Measurements from ENCODE around the gene TNIP2. TPM values are rescaled to one million over a fixed set of nuclear protein-coding genes. Genes with fewer than 3 reads are reported as not detected.

TNIP2 gene
- total and polyA plus RNA-seq, 2 of the 13 experiments (the other 11 are each of a cell fraction or from before 2014, with no cell fraction given), result 25.6 to 38.0 TPM

DNA sequence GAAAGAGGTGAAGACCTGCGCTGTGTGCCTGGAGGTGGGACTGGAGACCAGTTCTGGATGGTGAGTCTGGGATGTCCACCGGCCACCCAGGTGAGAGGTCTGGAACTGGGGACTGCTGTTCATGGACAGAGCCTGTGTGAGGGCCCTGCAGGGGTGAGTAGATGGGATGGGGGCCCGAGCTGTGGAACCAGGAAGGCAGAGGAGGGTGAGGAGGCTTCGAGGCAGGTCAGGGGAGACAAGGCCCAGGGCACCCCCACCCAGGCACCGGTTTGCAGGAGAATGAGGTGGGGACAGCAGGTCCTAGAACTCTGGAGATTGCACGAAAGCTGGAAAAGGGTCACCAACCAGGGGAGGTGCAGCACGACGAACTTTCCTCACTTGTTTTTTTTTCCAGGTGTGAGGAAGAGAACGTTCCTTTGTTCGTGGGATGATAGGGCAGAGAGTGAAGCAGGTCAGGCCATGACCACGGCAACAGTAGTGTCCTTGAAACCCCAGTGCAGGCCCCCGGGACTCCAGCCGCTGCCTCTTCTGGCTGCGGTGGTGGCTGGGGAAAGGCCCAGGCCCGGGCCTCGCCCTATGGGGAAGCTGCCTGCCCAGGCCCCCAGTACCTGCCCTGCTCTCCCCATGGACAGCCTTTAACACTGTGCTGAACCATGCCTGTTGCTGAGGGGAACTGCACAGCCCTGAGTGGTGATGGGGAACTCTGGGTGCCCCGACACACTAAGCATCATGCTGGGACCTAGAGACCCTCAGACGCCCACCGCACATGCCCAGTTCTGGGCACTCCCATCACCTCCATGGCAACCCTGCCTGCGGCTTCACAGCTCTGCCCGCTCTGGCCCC lies 22.9 kb downstream of the TNIP2 start (continued):
- peak; percentile 23; the same call in 1 of the 2 replicates for TF ChIP-seq JUND (CRISPR knock-in tag; IDR thresholded peaks at IDR 0.05)
- TF ChIP-seq ZNF777 (CRISPR knock-in tag; IDR thresholded peaks at IDR 0.05), result no peak
- TF ChIP-seq ZMAT3 (CRISPR knock-in tag; conservative IDR thresholded peaks at IDR 0.05), result no peak
- TF ChIP-seq NR0B2 (CRISPR knock-in tag; IDR thresholded peaks at IDR 0.05), result no peak
- peak; percentile 32; the same call in 1 of the 2 replicates for TF ChIP-seq HNF4A (CRISPR knock-in tag; IDR thresholded peaks at IDR 0.05)
- no peak for TF ChIP-seq SNAPC4 (CRISPR knock-in tag; IDR thresholded peaks at IDR 0.05)
- TF ChIP-seq ZNF354B (CRISPR knock-in tag; IDR thresholded peaks at IDR 0.05), result no peak
- no peak for TF ChIP-seq LCORL (IDR thresholded peaks at IDR 0.05)
- TF ChIP-seq LCORL (CRISPR knock-in tag; IDR thresholded peaks at IDR 0.05), result 0 out of 2 replicates have a peak, but pooled peaks have one; percentile 22
- TF ChIP-seq SMARCE1 (IDR thresholded peaks at IDR 0.05; ENCODE audit: borderline replicate concordance), result no peak
- no peak for TF ChIP-seq SNRNP70 (IDR thresholded peaks at IDR 0.05; ENCODE audit: low read depth, low read length)
- TF ChIP-seq ZNF724P (CRISPR knock-in tag; IDR thresholded peaks at IDR 0.05; ENCODE audit: borderline replicate concordance), result no peak
- peak; percentile 91 for TF ChIP-seq ZFX (CRISPR knock-in tag; IDR thresholded peaks at IDR 0.05; ENCODE audit: low read depth)
- no peak for TF ChIP-seq RELA (CRISPR knock-in tag; IDR thresholded peaks at IDR 0.05)
- TF ChIP-seq ZNF264 (CRISPR knock-in tag; IDR thresholded peaks at IDR 0.05), result no peak
- no peak for TF ChIP-seq ZNF773 (CRISPR knock-in tag; IDR thresholded peaks at IDR 0.05; ENCODE audit: borderline replicate concordance)
- no peak for TF ChIP-seq MXD3 (CRISPR knock-in tag; IDR thresholded peaks at IDR 0.05)
- TF ChIP-seq RXRA (CRISPR knock-in tag; IDR thresholded peaks at IDR 0.05), result peak; percentile 45; the same call in 1 of the 2 replicates
- TF ChIP-seq ZBTB3 (CRISPR knock-in tag; IDR thresholded peaks at IDR 0.05; ENCODE audit: borderline replicate concordance, low read depth), result no peak
- no peak for TF ChIP-seq ASH2L (IDR thresholded peaks at IDR 0.05; ENCODE audit: insufficient read length, low read depth, low read length)
- TF ChIP-seq, protein P1, sequence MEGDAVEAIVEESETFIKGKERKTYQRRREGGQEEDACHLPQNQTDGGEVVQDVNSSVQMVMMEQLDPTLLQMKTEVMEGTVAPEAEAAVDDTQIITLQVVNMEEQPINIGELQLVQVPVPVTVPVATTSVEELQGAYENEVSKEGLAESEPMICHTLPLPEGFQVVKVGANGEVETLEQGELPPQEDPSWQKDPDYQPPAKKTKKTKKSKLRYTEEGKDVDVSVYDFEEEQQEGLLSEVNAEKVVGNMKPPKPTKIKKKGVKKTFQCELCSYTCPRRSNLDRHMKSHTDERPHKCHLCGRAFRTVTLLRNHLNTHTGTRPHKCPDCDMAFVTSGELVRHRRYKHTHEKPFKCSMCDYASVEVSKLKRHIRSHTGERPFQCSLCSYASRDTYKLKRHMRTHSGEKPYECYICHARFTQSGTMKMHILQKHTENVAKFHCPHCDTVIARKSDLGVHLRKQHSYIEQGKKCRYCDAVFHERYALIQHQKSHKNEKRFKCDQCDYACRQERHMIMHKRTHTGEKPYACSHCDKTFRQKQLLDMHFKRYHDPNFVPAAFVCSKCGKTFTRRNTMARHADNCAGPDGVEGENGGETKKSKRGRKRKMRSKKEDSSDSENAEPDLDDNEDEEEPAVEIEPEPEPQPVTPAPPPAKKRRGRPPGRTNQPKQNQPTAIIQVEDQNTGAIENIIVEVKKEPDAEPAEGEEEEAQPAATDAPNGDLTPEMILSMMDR (CRISPR knock-in tag; IDR thresholded peaks at IDR 0.05), result no peak; the same call in 1 of the 2 replicates
- TF ChIP-seq ZNF878 (CRISPR knock-in tag; IDR thresholded peaks at IDR 0.05), result no peak
- no peak for TF ChIP-seq STAT5B (CRISPR knock-in tag; IDR thresholded peaks at IDR 0.05)
- TF ChIP-seq TBP (CRISPR knock-in tag; IDR thresholded peaks at IDR 0.05), result no peak
